Activated CD8-positive, alpha-beta memory T cell treated with anti-CD3 and anti-CD28 coated beads for 24 hours (primary cell): ENCODE results near the gene DNAI4.
"Not testable (repeated sequence)": the region's sequence is repeated elsewhere in the genome, so short reads cannot be mapped to it uniquely, and the experiment has no call there.

ENCODE experiments used
- DNase-seq: peaks from one replicate; pipeline ENCODE4 v3.0.0-alpha.2; 2020

DNAI4 gene

DNA sequence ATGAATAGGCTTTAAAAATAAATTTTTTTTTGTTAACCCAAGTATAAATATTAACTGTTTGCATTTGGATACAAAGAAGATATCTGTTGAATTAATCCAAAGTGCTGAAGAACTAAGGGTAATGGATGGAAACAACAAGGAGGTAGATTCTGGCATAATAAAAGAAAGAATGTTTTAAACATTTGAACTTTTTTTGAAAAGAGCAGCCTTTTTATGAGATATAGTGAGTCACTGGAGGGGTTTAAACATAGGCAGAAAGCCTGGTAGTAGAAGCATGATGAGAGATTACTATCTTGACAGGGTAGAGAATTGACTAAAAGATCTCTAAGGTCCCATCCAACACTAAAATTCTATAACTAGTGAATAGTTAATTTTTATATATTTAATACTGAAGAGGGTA lies 2.9 kb upstream of the DNAI4 start:
- DNase-seq, result no peak

DNA sequence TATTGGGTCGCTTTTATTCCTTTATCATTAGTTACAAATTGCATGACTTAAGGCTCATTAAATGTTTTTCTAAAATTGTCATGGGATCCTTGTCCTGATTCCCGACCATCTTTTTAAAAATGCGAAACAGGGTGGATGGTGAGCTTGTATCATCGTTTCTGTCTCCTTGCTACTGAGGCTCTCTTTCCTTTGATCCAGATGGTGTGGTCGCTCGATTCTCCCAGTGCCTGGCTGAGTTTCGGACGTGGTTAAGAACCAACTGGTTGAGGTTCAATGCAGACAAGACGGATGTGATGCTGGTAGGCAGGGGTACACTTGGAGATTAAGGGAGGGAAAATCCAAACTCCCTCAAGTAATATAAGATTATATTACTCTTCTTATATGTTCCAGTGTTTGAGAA lies 1.3 kb upstream of the DNAI4 start:
- DNase-seq, result no peak

DNA sequence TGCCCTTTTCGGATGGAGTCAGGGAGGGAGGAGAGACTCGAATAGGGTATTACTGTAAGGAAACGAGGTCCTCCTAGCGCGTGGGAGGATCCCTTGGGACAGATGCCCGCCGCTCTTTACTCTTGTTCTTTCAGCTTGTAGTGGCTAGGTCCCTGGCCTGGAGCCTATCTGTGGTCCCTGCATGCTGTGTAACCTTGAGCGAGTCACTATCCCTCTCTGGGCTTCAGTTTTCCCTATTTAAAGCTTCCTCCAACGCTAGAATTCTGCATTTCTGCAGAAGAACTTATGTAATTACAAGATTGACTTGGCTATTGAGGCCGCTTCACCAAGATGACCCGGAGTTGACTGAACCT lies 878 bp upstream of the DNAI4 start:
- DNase-seq, result no peak

DNA sequence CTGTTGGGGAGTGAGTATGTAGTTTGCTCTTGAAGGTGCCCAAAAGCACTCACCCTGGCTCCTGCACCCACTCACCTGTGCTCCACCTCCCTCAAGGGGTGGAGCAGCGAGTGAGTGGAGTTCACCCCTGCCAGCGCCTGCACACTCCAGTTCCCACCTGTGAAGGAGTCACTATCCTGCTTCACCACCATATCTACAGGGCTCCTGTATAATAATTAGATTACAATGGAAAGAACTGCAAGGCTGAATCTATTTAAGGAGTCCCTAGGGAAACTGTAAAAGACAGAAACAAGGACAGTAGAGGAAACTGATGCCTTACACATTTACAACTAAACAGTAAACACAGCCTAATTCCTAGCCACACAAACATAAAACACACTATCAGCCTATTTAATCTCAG lies 4.1 kb downstream of the DNAI4 start:
- DNase-seq, result no peak

DNA sequence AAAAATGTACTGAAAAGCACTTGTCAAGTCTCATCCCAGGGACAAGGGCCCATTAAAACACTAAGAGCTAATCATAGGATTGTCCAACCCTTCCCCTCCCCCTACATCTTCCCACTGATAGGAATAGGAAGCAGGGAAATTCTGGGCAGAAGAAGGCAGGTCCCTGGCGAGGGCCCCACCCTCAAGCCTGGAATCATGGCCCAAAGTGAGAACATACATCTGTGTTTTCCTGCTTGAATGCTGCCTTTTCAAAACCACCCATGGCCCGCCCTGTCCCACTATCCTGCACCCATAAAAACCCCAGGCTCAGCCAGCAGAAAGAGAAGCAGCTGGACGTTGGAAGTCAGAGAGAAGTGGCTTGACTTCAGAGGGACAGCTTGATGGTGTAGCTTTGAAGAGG lies 4.8 kb downstream of the DNAI4 start:
- no peak for DNase-seq

DNA sequence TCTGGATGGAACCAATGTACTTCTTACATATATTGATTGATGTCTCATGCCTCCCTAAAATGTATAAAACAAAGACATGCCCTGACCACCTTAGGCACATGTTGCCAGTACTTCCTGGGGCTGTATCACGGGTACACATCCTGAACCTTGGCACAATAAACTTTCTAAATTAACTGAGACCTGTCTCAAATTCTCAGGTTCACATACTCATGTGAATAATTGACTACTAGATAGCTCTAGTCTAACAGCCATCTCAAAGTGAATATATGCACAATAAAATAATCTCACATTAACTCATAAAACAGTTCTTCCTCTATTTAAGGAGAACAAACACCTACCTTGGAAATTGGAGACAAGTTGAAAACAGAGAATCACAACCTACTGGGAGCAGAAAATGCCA lies 5.6 kb downstream of the DNAI4 start:
- DNase-seq, result no peak

DNA sequence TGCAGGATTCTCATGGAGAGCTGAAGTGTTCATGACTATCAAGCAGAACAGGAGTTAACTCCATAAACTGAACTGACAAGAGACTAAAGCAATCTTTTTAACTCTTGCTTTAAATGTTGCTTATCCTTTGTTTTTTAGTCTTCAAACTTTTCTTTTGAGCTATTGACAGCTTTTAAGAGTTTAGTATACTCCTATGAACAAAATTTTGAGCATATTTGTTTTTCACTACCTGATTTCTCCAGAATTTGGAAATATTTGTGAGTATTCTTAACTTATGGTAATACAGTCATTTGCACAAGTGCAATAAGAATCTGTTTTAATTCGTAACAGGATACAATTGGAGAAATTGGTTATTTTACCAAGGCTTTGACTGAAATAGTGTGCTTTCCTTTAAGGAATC lies 7.2 kb downstream of the DNAI4 start:
- DNase-seq, result no peak

DNA sequence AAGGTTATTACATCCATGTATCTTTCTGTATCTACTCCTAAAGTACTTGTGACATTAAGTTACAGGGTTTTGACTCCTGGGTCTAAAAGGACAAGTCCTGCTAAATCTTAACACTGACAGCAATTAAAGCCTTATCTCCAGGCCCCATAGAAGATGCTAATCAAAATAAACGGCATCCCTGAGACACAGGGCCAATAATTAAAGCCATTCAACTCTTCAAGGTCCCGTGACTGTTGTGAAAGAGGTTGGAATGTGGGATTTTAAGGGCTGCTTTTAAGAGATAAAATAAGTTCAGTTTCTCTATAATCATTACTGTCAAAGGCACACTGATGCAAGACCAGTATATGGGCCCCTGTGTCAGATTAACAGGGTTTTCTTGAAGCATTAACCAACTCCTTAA lies 8.3 kb downstream of the DNAI4 start:
- no peak for DNase-seq

DNA sequence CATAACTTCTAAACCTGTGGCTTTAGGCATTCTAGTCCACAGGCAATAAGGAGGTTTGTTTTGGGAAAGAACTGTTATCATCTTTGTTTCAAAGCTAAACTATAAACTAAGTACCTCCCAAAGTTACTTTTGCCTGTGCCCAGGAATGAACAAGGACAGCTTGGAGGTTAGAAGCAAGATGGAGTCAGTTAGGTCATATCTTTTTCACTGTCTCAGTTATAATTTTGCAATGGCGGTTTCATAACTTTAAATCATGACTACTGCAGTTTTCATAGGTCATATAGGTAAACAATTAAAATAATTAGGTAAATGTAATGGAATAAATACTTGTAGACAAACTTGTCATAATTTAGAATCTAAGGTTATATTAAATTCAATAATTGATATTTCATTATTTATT lies 9.5 kb downstream of the DNAI4 start:
- DNase-seq, result not testable (repeated sequence)

DNA sequence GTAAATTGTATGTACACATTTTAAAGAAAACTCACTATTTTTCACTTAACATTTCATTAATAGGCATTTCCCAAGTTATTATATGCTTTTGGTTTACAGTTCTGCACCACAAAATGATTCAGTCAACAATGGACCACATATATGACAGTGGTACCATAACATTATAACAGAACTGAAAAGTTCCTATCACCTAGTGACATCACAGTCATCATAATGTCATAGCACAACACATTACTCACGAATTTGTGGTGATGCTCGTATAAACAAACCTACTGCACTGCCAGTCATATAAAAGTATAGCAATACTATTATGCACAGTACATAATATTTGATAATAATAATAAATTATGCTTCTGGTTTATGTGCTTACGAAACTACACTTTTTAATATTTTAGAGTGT lies 30.9 kb downstream of the DNAI4 start:
- DNase-seq, result no peak

DNA sequence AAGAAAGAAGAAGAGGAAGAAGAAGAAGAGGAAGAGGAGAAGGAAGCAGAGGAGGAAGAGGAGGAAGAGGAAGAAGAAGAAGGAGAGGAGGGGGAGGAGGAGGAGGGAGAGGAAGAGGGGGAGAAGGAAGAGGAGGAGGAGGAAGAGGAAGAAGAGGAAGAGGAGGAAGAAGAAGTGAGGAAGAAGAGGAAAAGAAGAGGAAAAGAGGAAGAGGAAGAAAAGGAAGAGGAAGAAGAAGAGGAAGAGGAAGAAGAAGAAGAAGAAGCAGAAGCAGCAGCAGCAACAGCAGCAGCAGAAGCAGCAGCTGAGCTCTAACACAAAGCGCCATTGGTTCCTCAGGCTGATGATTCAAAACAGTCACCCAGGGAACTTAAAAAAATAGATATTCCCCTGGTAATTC lies 34.0 kb downstream of the DNAI4 start:
- no peak for DNase-seq

DNA sequence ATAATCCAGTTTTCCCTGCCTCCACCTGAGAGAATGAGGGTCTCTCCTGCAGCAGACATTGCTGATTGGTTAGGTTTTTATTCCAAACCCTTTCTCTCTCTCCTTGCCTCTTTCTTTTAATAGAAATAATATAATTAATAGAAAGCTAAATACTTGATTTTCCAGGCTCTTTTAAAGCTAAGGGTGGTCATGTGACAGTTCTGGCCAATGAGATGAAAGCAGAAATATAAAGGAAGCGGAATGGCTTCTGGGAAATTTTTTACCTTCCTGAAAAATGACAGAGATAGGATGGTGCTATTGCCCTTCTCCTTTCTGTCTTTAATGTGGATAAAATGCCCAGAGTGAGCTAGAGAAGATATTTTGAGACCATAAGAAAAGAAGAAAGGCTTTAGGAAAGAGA lies 35.6 kb downstream of the DNAI4 start:
- no peak for DNase-seq

DNA sequence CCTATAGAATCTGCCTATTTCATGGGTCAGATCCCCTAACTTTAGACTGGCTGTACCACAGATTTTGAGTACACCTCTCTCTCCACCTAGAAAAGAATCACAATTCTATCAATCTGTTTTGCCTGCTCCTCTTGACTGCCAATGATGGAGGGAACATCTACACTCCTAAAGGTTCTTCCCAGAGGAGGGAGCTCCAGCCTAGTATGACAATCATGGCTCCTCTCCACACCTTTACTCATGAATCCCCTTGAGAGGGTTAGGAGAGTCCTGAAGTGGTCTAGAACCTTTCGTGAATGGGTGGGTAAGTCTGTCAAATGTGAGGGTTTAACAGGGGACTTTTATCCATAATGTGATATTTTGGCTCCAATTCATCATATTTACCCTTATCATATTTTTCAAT lies 48.0 kb downstream of the DNAI4 start:
- DNase-seq, result no peak

DNA sequence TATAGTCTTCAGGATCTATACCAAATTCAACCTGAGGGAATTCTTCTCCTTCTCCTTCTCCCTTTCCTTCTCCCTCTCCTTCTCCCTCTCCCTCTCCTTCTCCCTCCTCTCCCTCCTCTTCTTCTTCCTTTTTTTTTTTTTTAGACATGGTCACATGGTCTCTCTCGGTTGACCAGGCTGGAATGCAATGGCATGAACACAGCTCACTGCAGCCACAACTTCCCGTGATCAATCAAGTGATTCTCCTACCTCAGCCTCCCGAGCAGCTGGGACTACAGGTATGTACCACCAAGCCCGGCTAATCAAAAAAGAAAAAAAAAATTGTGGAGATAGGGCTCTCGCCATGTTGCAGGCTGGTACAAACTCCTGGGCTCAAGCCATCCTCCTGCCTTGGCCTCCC lies 51.5 kb downstream of the DNAI4 start:
- DNase-seq, result no peak

DNA sequence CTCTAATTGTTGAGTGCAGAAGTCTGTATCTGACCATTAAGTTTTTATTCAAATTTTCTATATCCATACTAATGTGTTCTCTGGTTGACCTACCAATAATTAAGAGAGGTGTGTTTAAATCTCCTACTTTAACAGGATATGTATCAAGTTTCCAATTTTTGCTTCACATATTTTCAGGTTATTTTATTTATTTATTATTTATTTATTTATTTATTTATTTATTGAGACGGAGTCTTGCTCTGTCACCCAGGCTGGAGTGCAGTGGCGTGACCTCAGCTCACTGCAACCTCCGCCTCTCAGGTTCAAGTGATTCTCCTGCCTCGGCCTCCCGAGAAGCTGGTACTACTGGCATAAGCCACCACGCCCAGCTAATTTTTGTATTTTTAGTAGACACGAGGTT lies 52.6 kb downstream of the DNAI4 start:
- DNase-seq, result not testable (repeated sequence)

DNA sequence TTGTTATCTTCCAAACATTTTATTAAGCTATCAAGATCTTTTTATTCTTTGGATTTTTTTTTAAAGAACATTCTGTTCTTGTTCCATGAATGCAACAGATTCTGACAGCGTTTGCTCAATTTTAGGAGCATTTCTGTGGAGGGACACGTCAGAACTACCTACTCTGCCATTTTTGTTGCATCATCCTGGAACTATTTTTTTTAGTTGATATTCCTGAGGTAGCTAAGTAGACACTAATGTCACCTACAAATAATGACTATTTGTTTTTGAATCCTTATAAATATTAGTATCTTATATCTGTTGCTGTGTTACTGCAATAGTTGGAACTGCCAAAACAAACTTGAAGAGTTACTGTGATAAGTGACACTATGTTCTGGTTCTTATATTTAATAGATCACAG lies 57.2 kb downstream of the DNAI4 start:
- DNase-seq, result no peak

DNA sequence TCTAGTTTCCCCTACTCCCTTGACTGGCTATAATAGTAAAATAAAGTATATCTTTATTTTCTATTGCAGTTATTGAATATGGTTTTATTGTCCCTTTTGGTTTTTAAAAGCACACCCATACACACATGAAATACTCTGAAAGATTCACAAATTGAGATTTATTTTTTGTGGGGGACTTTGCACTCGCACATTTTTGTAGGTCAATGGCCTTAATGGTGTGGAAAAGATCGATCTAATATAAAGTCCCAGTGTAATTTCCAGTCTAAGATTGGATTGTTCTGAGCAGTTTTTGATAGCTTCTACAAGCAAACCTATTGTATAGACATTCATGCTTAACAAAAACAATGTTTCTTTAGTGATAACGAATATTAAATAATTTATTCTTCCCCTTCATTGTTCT lies 64.1 kb downstream of the DNAI4 start:
- no peak for DNase-seq

DNA sequence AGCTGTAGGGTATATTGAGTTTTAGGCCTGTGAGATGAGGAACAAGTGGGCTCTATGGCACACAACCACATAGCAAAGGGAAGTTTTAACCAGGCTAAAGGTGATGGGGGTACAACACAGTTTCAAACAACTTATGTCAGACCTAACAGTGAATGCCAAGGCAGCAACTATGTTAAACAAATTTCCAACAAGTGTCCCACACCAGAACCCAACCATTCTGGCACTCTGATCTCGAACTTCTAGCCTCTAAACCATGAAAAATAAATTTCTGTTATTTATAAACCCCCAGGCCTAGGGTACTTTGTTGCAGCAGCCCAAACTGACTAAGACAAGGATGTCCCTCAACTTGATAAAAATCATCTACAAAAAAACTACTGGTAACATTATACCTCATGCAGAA lies 71.3 kb downstream of the DNAI4 start:
- no peak for DNase-seq

DNA sequence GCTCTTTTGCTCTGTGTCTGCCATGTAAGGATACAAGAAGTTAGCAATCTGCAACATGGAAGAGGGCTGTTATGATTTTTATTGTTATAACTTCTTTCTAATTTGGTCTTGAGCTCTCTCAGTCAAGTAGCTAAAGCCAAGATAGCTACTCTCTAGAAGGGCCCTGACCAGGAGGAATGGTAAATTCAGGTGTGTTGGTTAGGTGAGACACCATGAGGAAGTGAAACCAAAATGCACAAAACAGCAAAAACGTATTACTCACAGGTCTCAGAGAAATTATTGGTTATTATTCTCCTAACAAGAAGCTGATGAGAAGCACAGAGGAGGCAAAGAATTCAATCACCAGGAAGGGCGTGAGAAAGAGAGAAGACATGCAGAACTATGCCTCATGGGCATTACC lies 71.8 kb downstream of the DNAI4 start:
- DNase-seq, result no peak

DNA sequence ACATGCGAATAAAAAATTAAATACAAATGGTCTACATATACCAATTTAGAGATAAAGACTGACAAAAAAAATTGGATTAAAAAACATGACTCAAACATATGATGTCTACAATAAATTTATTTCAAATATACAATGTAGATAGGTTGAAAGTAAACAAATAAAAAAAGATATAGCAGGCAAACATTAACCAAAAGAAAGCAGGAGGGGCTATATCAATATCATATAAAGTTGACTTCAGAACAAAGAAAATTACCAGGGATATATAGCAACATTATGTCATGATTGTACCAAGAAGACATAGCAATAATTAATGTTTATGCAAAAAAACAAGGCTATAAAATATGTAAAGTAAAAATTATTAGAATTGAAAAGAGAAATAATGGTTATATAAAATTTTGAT lies 73.7 kb downstream of the DNAI4 start:
- DNase-seq, result no peak

DNA sequence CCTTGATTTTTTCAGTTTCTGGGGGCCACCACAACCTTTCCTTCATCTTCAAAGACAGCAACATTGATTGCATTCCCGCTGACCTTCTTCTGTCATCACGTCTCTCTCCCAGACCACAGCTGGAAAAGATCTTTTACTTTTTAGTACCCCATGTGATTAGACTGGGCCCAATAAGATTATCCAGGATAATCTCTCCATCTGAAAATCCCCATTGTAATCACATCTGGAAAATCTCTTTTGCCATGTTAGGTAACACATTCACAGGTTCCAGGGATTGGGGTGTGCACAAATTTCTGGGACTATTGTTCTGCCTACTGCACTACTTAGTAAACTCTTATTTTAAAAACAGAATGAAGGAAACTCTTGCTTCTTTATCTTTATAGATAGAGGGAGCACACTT lies 76.5 kb downstream of the DNAI4 start:
- DNase-seq, result no peak

DNA sequence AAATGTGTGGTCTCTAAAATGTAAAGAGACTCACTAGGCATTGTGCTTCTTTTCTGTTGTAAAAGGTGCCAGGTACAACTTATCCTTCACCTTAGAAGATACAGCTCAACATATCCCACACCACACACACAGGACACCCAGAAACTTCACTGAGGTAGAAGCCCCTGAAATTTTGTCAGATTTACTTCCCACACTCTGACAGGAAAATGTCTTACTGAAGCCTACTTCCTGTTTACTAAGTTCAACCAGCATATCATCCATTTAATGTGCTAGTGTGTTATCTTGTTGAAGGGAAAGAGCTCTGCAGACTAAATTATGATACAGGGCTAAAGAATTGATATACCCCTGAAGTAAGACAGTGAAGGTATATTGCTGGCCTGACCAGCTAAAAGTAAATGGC lies 83.7 kb downstream of the DNAI4 start:
- no peak for DNase-seq

DNA sequence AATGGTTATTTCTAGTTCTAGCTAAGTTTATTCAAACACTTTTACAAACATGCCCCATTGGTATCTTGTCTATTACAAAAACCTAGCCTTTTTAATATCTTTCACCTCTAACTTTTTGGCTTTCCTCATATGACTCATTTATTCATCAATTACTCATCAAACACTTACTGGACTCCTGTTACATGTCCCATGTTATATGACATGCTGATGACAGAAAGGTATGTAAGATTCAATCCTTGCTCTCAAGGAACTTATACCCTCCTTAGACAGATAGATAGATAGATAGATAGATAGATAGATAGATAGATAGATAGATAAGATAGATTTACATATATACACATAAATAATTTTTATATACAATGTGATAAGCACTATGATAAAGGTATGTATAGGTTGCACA lies 89.7 kb downstream of the DNAI4 start:
- no peak for DNase-seq

DNA sequence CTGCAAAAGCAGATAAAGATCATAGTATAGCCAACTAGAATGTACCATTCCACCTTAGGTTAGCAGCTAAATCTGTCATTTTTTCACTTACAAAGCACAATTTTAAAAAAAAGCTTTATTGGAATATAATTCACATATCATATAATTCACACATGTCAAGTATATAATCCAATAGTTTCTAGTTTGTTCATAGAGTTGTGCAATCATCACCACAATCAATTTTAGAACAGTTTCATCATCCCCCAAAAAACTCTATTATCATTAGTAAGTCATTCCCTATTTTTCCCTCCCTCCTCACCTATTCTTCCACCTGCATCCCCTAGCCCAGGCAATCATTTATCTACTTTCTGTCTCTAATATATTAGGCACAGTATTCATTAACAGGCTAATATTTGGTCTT lies 91.5 kb downstream of the DNAI4 start:
- no peak for DNase-seq

DNA sequence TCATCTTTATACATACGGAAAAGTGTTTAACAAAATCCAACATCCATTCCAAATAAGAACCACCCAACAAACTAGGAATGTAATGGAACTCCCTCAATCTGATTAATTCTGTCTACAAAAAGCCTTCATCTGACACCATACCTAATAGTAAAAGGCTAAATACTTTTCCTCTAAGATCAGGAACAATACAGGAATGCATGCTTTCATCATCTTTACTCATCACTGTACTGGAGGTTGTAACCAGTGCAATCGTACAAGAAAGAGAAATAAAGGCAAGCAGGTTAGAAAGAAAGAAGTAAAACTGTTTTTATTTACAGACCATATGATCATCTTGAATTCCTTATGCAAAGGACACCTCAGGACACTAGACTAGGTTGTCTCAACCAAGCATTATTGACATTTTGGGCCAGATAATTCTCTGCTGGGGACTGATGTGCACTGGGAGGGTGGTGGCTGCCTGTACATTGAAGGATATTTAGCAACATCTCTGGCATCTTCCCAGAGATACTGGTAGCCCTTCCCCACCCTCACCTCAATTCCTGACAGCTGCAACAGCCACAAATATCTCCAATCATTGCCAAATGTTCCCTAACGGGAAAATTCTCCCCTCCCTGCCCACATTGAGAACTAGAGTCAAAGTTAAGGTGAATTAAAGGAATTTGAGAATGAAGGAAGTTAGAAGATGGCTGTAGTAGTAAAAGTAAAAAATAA lies 93.0 kb downstream of the DNAI4 start:
- DNase-seq, result no peak

DNA sequence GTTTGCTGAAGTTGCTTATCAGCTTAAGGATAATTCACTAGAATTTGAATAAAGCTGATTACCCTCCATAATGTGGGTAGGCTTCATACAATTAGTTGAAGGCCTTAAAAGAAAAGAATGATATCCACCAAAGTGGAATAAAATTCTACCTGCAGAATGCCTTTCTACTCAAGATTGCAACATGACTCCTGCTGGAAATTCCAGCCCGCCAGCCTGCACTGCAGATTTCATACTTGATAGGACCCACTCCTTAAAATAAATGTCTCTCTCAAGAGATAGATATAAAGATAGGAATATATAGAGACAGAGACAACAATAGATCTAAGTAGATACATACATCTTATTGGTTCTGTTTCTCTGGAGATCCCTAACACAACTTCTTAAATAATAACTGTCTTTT lies 99.9 kb downstream of the DNAI4 start:
- DNase-seq, result no peak
